Stimulated activated CD8-positive, alpha-beta memory T cell treated with anti-CD3 and anti-CD28 coated beads, Interleukin-12 subunit alpha, Interleukin-12 subunit beta, amount 100 ng/mL, for 24 hours (primary cell): Measurements from ENCODE around the gene TTC12.

Experiments used
- DNase-seq: peaks from one replicate; pipeline ENCODE4 v3.0.0-alpha.2; 2020; ENCODE audit errors: extremely low read depth

TTC12 gene

DNA sequence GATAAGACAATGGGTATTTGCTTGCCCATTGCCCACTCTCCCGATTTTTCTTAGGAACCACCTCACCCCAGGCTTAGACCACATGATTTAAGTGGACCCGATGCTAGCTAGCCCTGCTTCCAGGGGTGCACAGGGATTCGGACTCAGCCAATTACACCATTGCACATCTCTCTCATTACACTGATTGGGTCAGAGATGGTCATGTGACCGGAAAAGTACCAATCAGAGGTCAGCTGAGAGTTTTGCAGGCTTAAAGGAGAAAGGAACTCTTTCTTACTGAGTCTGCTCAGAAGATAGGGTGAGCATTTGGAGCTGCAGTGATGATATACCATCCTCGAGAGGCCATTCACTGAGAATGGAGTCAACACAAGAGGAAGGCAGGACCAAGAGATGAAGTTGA is 61.0 kb downstream of the TTC12 start:
- DNase-seq: no peak

DNA sequence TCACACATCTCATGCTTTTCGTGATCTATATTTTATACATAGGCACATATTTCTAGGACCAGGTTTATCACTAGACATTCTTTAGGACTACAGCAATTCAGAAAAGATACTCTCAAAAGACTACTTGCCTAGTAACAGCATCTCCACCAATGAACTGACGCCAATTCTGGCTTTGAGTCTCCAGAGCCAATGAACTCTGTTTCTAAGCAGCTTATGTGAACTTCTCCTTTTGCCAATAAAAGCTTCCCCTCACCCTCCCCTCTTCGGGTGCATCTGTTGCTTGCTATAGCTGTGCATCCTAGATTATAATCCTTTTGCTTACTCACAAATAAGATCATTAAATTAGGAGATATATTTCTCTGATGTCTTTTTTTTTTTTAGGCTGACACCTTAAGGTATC is 61.8 kb downstream of the TTC12 start:
- no peak for DNase-seq

DNA sequence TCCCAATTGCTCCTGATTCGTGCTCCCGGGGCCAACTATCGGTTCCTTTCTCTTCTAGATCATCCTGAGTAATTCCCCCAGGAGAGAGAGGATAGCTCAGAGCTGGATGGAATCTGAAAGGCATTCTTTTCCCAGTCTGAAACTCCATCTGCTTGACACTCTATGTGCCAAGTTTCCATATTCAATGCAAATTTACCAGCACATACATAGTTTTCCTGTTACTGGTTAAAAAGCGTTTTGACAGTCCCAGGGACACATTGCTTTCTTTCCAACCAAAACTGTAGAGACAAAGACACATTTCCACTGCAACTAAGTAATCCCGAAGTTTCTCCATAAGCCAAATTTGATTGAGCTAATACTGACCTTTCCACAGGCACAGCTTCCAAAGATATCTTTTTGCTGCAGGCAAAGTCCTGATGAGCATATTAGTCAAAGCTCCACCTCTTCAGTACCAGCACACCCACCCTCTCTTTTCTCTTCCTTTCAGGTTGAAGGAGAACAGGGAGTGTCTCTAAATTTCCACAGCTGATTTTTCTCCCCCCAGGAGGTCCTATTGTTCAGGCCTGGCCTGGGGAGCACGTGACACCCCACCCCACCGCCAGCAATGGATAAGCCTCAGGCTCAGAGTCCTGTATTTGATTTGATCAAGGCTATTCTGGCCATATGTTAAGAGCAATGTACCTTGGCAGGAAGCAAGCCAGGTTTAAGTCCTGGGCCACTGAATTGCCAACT is 63.5 kb downstream of the TTC12 start:
- no peak for DNase-seq

- DNase-seq: no peak
These were observed 64.3 kb downstream of the TTC12 start for GRCh38 chr11:113378692-113379091.

- no peak for DNase-seq
These were observed 67.7 kb downstream of the TTC12 start for GRCh38 chr11:113382121-113382520.

GRCh38 chr11:113384551-113384950 is 70.2 kb downstream of the TTC12 start:
- no peak for DNase-seq

DNA sequence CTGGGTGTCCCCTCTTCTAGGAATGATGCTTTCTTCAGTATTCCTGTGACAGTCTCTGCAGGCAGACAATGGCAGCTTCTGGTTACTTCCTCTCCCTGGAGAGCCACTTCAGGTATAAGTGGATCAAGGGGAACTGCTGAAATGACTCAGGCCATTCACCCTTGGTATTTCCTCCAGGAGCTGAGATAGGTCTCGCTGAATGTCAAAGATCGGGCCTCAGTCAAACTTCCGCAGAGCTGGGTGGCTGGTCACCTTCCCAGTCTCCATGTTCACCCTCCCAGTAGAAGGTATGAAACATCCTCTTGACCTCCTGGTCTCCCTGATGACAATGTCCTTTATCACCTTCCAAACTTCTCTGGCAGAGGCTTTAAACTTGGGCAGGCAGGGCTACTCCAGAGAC is 71.4 kb downstream of the TTC12 start:
- no peak for DNase-seq

DNA sequence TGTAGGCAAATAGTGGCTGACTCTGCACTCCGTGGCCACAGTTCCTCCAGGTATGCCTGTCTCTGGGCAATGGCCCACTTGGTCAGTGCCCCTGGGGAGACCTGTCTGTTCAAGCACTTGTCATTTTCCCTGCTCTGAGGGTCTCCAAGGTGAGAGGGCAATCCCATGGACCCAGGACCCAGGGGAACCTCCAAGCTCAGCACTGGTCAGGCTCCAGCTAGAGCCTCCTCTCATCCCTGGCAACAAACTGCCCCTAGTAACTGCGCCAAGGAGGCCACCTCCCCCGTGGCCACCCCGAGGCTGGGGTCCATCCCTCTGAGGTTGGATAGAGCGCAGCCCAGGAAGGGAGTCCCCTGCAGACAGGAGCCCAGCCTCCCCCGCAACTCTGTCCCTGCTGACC is 72.5 kb downstream of the TTC12 start:
- no peak for DNase-seq

- no peak for DNase-seq
These were observed 73.3 kb downstream of the TTC12 start, which contains the start of gene ANKK1 for GRCh38 chr11:113387605-113388211. Gene ANKK1 (plus strand): TSS chr11:113387779. CDS start chr11:113387885, 106 bp downstream.

- DNase-seq: no peak
These were observed 74.9 kb downstream of the TTC12 start for GRCh38 chr11:113389272-113389671.

GRCh38 chr11:113392236-113392921 is 78.0 kb downstream of the TTC12 start:
- no peak for DNase-seq

DNA sequence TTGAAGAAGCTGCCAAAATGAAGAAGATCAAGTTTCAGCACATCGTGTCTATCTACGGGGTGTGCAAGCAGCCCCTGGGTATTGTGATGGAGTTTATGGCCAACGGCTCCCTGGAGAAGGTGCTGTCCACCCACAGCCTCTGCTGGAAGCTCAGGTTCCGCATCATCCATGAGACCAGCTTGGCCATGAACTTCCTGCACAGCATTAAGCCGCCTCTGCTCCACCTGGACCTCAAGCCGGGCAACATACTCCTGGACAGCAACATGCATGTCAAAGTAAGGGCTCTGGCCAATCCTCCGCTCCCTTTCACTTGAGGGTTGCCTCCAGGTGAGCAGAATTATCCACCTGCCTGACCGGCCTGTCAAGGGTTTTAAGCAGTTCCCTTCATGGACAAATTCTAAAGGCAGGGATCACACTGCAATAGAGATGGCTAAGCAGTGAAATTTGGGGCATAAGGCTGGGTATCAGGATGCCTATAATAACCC is 79.2 kb downstream of the TTC12 start:
- no peak for DNase-seq

DNA sequence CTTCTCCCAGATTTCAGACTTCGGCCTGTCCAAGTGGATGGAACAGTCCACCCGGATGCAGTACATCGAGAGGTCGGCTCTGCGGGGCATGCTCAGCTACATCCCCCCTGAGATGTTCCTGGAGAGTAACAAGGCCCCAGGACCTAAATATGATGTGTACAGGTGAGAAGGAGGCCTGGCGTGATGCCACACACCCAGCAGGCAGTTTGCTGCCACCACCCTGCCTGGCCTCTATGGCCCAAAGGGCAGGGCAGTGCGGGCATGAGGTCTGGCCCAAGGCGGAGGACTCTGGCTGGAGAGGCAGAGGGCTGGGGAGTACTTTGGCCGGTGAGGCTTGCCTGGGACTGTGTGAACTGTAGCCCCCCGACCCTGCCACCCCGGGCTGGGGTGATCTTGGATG is 80.5 kb downstream of the TTC12 start:
- DNase-seq: no peak

DNA sequence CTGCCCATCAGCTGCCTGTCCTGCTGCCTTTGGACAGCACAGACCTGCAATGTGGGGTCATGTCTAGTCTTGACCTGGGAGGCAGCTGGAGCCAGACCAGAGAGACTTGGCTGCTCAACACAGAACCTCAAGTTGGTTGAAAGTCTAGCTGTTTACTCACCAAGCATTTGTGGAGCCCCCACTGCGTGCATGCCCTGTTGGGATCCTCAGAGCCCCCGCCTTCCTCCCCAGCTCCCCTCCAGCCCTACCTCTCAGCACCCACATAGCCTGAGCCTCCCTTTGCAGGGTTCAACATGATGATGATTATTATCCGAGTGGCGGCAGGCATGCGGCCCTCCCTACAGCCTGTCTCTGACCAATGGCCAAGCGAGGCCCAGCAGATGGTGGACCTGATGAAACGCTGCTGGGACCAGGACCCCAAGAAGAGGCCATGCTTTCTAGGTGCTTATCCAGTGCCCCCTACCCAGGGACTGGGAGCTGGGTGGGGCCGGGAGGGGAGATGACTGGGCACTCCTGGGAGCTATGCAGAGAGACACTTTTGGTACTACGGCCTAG is 81.5 kb downstream of the TTC12 start:
- DNase-seq: no peak

DNA sequence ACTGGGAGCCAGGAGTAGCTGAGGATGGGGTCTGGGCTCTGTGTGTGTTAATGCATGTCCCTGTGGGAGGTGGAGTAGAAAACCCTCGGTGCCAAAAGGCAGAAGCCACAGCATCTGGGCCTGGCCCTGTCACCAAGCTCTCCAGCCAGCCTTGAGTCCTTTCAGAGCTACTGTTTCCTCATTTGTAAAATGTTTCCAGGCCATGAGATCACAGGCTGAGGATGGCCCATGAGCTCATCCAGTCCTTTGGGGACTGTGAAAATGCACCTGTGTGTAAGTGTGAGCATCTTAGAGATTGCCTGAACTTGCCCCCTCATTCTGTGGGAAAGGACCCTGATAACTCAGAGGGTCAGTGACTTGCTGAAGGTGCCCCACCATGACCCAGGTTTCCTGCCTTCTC is 82.3 kb downstream of the TTC12 start:
- DNase-seq: no peak

DNA sequence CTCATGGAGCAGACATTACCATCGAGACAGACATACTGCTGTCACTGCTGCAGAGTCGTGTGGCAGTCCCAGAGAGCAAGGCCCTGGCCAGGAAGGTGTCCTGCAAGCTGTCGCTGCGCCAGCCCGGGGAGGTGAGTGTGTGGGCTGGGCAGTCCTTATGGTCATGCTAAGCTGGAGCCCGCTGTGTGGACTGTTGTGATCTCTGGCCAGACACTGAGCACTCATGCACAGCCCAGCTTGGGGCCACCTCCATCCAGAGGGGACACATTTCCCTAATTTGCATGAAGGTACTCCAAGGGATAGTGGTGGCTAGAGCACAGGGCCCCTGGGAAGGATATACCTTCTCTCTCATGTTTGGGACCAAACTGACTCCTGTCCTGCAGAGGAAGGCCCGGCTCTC is 82.8 kb downstream of the TTC12 start:
- DNase-seq: no peak

GRCh38 chr11:113397821-113398220 is 83.4 kb downstream of the TTC12 start:
- DNase-seq: no peak

DNA sequence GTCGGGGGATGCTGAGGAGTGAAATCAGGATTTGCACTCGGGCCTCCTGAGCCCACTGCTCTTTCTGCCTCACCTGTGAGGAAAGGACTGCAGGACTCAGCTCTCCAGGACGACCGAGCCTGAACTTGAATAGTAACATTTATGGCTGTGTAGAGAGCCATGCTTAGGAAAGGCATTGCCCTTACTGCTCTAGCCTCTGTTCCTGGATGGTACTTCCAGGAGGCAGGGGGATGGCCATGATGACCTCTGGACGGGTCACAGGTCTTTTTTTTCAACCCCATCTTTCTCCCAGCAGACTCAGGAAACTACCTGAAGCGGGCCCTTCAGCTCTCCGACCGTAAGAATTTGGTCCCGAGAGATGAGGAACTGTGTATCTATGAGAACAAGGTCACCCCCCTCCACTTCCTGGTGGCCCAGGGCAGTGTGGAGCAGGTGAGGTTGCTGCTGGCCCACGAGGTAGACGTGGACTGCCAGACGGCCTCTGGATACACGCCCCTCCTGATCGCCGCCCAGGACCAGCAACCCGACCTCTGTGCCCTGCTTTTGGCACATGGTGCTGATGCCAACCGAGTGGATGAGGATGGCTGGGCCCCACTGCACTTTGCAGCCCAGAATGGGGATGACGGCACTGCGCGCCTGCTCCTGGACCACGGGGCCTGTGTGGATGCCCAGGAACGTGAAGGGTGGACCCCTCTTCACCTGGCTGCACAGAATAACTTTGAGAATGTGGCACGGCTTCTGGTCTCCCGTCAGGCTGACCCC is 84.5 kb downstream of the TTC12 start:
- DNase-seq: no peak

- no peak for DNase-seq
These were observed 86.3 kb downstream of the TTC12 start for GRCh38 chr11:113400631-113401230.

- DNase-seq: no peak
These were observed 87.3 kb downstream of the TTC12 start for GRCh38 chr11:113401718-113402117.

DNA sequence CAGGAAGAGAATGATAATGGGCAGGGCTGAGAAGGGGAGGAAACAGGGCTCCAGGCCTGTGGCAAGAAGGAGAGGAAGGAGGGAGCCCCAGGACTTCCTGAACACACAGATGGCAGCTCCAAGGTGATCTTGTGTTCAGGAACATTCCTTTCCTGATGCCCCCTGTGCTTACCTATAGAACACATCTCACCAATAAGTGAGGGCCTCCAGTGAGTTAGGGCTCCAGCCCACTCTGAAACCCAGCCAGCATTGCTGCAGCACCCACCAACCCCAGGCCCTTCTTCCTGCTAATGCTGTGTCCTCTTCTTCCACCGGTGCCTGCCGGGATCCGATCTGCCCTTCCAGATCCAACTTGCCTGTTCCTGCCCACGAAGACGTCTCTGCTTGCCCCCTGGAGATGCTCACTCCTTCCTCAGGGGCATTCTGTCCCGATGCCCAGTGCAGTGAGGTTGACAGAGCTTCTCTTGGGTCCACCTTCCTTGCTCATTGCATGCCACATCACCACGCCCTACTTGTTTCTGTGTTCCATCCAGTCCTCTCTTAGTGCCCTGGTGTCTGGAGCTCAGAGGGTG is 90.6 kb downstream of the TTC12 start:
- no peak for DNase-seq
